ENCODE results near the gene AFAP1L1.
"Not testable (repeated sequence)": the region's sequence is repeated elsewhere in the genome, so short reads cannot be mapped to it uniquely, and the experiment has no call there.

AFAP1L1 gene

DNA sequence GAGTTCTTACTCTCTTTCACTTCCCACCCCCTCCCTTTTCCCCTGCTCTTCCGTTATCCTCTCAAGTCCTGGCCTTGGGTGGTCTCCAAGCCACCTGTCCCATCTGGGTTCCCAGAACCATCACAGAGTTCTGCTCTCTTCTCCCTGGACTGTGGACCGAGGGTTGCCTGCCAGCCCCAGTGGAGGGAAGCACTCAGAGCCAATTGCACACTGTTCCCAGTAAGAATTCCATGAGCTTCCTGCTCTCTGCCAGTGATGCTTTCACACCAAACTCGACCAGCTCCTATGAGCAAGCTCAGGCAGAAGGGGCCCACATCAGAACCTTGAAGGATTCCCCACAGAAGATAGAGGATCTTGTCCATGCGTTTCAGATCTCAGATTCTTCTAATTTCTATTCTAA is 20.1 kb upstream of the AFAP1L1 start:
- H3K9me3 Mint-ChIP-seq = no peaks in the 10 kb centered on the region
- H3K36me3 Mint-ChIP-seq (ENCODE audit: low read depth) = no peaks in the 10 kb centered on the region
- no peaks in the 10 kb centered on the region for H3K27me3 Mint-ChIP-seq
- no peak overlapping the region for H3K4me3 Mint-ChIP-seq
- H3K4me1 Mint-ChIP-seq (ENCODE audit: low read depth) = no peaks in the 10 kb centered on the region
- H3K27ac Mint-ChIP-seq = no peak overlapping the region

DNA sequence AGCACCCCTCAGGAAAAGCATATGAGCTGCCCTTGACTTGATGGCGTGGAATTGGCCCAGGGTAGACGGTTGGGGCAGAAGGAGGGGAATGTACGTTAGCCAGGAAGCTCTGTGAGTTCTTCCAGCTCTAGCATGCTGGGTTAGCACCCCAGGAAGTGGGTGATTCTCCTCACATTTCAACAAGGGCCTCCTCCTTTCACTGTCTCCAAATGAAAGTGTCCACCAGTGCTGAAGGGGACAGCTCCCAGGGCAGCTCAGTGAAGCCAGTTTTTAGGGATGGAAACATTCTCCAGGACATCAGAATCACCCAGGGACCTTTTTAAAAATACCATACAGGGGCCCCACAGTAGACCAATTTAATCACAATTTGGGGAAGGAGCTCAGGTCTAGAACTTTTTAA is 17.2 kb upstream of the AFAP1L1 start:
- no peaks in the 10 kb centered on the region for H3K4me1 Mint-ChIP-seq (ENCODE audit: low read depth)
- H3K9me3 Mint-ChIP-seq = no peaks in the 10 kb centered on the region
- H3K27me3 Mint-ChIP-seq = no peaks in the 10 kb centered on the region
- no peaks in the 10 kb centered on the region for H3K36me3 Mint-ChIP-seq (ENCODE audit: low read depth)
- H3K4me3 Mint-ChIP-seq = no peak overlapping the region
- no peak overlapping the region for H3K27ac Mint-ChIP-seq

DNA sequence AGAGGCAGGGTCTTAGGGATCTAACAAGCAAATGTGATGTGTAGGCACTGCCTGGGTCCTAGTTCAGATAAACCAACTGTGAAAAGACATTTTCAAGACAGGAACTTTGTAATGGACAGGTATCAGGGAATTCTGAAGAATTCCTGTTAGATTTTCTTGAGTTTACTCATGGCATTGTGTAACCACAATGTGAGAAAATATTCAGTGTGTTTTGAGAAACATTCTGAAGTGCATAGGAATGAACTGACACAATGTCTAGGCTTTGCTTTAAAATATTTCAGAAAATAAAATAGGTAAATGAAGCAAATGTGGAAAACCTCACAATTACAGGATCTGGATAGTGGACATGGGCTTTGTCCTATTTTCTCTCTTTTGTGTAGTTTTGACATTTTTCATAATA is 15.2 kb upstream of the AFAP1L1 start:
- Mint-ChIP-seq H3K27me3 (no peaks in the 10 kb centered on the region), H3K27ac (no peak overlapping the region), H3K9me3 (no peaks in the 10 kb centered on the region), H3K4me3 (no peak overlapping the region), H3K4me1 (ENCODE audit: low read depth) (no peaks in the 10 kb centered on the region), H3K36me3 (ENCODE audit: low read depth) (no peaks in the 10 kb centered on the region)

DNA sequence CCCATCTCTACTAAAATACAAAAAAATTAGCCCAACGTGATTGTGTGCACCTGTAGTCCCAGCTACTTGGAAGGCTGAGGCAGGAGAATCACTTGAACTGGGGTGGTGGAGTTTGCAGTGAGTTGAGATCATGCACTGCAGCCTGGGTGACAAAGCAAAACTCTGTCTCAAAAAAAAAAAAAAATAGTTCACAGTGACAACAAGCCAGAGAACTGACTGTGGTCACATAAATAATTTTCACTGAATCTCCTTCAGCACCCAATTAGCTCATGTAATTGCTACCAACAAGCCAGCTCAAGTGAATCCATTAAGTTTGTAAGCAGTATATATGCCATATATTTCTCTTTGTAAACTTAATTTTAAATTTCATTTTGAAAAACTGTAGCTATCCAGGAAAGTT is 14.5 kb upstream of the AFAP1L1 start:
- H3K4me3 Mint-ChIP-seq = no peak overlapping the region
- H3K4me1 Mint-ChIP-seq (ENCODE audit: low read depth) = no peaks in the 10 kb centered on the region
- no peak overlapping the region for H3K27ac Mint-ChIP-seq
- no peaks in the 10 kb centered on the region for H3K36me3 Mint-ChIP-seq (ENCODE audit: low read depth)
- H3K27me3 Mint-ChIP-seq = no peaks in the 10 kb centered on the region
- H3K9me3 Mint-ChIP-seq = no peaks in the 10 kb centered on the region

DNA sequence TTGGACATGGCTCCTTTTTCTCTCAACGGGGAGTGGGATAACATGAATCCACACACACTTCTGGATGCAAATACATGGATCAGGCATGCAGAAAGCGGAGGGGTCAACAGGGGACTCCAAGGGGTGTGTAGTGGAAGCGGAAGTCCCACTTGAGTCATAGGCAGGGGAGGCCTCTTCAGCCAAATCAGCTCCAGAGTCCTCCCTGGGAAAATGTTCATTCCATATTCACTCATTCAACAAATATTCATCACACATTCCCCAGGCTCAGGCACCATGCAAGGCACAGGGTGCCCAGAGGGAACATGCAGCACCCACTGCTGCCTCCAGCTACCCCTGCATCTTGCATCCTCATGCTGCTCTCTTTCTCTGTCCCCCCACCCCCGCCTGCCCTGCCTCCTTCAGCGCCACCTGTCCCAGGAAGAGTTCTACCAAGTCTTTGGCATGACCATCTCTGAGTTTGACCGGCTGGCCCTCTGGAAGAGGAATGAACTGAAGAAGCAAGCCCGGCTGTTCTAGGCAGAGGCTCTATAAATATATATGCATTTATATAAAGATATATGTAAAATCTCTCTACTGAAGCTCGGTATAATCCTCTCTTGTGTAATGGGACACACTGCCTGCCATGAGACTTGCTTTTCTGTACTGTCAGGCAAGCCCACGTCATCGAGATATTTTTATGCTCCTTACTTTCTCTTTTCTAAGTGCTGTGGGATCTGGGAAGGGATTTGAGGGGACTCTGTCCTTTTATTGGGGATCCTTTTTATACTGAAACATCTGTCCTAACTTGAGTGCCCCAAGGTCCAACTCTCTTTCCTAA is 13.6 kb upstream of the AFAP1L1 start:
- H3K27me3 Mint-ChIP-seq = no peaks in the 10 kb centered on the region
- H3K36me3 Mint-ChIP-seq (ENCODE audit: low read depth) = no peaks in the 10 kb centered on the region
- H3K27ac Mint-ChIP-seq = no peak overlapping the region
- no peaks in the 10 kb centered on the region for H3K9me3 Mint-ChIP-seq
- no peaks in the 10 kb centered on the region for H3K4me1 Mint-ChIP-seq (ENCODE audit: low read depth)
- no peak overlapping the region for H3K4me3 Mint-ChIP-seq

DNA sequence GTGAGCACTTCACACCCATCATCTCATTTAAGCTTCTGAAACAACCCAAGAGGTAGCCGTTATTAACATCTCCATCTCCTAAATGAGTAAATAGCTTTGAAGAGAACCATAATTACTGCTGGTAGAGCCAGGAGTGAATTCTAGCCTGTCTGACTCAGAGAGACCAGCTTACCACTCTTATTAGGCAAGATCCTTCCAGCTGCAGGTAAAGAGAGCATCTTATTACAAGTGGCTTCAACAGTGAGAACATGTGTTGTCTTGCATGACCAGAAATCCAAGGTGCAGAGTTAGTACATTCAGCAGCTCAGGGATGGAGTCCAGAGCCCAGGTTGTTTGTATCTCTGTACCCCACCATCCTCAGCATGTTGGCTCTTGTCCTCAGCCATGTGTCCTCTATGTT is 10.9 kb upstream of the AFAP1L1 start:
- Mint-ChIP-seq H3K36me3 (ENCODE audit: low read depth) (no peaks in the 10 kb centered on the region), H3K27me3 (no peaks in the 10 kb centered on the region), H3K4me1 (ENCODE audit: low read depth) (peaks cover 7% of the 10 kb centered on the region), H3K4me3 (no peak overlapping the region), H3K27ac (no peak overlapping the region), H3K9me3 (no peaks in the 10 kb centered on the region)

DNA sequence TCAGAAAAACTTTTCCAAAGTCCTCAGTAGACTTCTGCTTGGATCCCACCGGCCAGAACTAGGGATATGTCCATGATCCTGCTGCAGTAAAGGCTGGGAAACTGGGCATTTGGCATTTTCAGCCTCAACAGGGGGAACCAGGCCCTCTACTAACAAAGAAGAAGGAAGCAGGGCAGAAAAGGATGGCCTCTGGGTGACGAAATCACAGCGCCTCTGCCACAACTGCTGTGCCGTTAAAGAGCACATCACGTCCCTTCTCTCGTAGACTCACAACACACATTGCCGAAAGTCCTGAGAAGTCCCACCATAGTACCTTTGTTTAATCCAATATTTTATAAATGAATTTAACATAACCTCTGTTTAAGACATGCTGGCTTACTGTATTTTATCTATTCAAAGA is 10.4 kb upstream of the AFAP1L1 start:
- Mint-ChIP-seq H3K4me1 (ENCODE audit: low read depth) (peaks cover 7% of the 10 kb centered on the region), H3K4me3 (no peak overlapping the region), H3K9me3 (no peaks in the 10 kb centered on the region), H3K36me3 (ENCODE audit: low read depth) (no peaks in the 10 kb centered on the region), H3K27ac (no peak overlapping the region), H3K27me3 (no peaks in the 10 kb centered on the region)

DNA sequence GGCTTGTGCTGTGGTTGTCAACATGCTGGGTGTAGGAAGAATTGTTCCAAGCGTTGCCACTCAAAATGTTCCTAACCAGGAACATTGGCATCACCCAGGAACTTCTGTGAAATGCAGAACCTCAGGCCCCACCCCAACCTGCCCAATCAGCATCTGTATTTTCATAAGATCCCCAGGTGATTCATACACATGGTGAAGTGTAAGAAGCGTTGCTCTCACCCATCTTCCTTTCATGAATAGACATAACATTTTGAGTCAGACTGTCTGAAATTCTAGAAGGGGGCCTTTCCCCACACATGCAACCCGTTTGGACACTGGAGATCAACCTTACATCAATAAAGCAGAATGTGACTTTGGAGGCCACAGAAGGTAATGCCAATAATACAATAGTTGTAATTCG is 9.3 kb upstream of the AFAP1L1 start:
- H3K4me1 Mint-ChIP-seq (ENCODE audit: low read depth) = peaks cover 7% of the 10 kb centered on the region
- H3K9me3 Mint-ChIP-seq = no peaks in the 10 kb centered on the region
- H3K36me3 Mint-ChIP-seq (ENCODE audit: low read depth) = no peaks in the 10 kb centered on the region
- H3K27ac Mint-ChIP-seq = no peak overlapping the region
- no peaks in the 10 kb centered on the region for H3K27me3 Mint-ChIP-seq
- H3K4me3 Mint-ChIP-seq = no peak overlapping the region

DNA sequence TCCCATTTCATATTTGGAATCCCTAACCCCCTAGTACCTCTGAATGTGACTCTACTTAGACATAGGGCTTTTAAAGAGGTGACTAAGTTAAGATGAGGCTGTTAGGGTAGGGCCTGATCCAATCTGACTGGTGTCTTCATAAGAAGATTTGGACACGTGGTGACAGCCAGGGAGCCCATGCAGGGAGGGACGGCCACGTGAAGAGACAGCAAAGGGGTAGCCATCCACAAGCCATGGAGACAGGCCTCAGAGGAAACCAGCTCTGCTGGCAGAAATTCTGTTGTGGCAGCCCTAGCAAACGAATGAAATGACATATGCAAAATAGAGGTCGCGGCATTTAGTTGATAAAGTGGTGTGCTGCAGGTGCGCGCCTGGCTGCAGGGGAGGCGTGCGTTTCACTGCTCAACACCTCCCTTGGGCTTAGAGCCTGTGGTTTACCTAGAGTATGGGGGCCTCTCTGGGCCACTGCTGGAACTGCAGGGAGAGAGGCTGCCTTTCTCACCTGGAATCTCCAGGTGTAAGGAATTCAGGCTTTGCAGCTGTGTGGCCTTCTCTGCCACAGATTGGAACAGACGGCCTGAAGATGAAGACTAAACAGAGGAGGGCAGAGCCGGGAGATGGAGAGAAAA is 7.1 kb upstream of the AFAP1L1 start:
- no peak overlapping the region for H3K4me3 Mint-ChIP-seq
- peaks cover 5% of the 10 kb centered on the region for H3K9me3 Mint-ChIP-seq
- peaks cover 3% of the 10 kb centered on the region for H3K27me3 Mint-ChIP-seq
- no peak overlapping the region for H3K27ac Mint-ChIP-seq
- H3K36me3 Mint-ChIP-seq (ENCODE audit: low read depth) = no peaks in the 10 kb centered on the region
- peaks cover 7% of the 10 kb centered on the region for H3K4me1 Mint-ChIP-seq (ENCODE audit: low read depth)

DNA sequence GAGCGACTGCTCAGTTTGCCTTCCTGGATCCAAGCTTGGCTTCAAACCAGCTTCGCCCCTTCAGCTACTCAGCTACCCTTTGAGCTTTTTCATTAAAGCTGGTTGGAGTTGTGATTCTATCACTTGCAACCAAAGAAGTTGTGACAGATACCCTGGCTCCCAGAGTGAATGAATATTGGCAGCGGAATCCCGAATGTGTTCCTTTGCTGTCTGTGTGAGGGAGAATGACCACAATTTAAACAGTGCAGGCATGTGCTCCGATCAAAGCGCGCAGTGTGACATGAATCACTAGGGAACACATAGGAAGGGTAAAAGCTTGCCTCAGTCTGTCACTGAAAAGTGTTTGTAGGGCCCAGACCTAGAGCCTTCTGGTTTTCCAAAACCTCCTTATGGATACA is 6.6 kb upstream of the AFAP1L1 start:
- H3K36me3 Mint-ChIP-seq (ENCODE audit: low read depth) = no peaks in the 10 kb centered on the region
- no peak overlapping the region for H3K27ac Mint-ChIP-seq
- peaks cover 7% of the 10 kb centered on the region for H3K4me1 Mint-ChIP-seq (ENCODE audit: low read depth)
- H3K27me3 Mint-ChIP-seq = peaks cover 3% of the 10 kb centered on the region
- no peak overlapping the region for H3K4me3 Mint-ChIP-seq
- H3K9me3 Mint-ChIP-seq = peaks cover 5% of the 10 kb centered on the region

DNA sequence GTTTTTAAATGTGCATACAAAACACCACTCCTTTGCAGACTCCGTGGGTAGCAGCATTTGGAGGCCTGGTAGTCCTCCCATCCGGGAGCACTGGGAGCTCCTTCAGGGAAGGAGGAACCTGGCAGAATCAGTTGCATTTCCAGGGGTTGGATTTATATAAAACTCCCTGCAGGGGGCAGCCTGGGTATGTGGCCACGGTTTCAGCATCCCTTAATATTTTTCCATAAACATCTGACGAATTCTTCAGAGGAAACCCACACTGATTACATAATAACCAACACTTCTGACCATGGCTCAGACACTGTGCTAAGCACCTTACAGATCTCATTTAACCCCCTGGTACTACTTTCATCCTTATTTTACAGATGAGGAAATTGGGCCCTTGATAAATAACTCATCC is 6.1 kb upstream of the AFAP1L1 start:
- no peak overlapping the region for H3K27ac Mint-ChIP-seq
- H3K4me3 Mint-ChIP-seq = no peak overlapping the region
- peaks cover 5% of the 10 kb centered on the region for H3K9me3 Mint-ChIP-seq
- H3K4me1 Mint-ChIP-seq (ENCODE audit: low read depth) = peaks cover 7% of the 10 kb centered on the region
- peaks cover 5% of the 10 kb centered on the region for H3K27me3 Mint-ChIP-seq
- no peaks in the 10 kb centered on the region for H3K36me3 Mint-ChIP-seq (ENCODE audit: low read depth)

DNA sequence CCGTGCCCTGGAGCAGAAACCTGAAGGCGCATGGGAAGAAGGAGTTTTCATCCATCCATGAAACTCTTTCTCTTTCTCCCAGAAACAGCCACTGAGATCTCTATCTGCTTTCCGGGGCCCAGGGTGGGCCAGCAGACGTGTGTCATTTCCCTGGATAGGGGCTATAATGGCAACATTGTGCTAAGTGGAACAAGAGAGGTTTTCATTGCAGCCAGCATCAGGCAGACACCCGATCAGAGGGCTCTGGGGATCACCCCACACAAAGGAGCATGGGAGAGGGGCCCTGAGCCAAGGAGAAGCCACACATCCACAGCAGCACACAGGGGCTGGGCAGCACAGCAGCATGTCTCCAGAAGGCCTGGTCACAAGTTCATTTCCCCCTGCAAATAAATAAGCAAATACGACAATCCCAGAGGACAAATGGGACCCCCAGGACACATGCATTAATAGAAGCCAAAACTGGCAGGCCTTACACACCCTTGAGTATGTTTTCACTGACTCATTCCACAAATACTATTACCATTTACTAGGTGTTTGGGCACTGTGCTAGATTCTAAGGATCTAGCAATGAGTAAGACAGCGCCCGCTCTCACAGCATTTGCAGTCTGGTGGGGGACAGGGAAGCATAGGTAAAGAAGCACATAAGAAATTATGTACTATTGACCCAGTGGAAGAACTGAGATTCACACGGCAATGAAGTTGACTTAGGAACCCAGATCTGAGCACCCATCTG is 4.3 kb upstream of the AFAP1L1 start:
- Mint-ChIP-seq H3K4me1 (ENCODE audit: low read depth) (peaks cover 13% of the 10 kb centered on the region), H3K27me3 (peaks cover 19% of the 10 kb centered on the region), H3K27ac (no peak overlapping the region), H3K4me3 (no peak overlapping the region), H3K9me3 (peaks cover 5% of the 10 kb centered on the region), H3K36me3 (ENCODE audit: low read depth) (no peaks in the 10 kb centered on the region)

DNA sequence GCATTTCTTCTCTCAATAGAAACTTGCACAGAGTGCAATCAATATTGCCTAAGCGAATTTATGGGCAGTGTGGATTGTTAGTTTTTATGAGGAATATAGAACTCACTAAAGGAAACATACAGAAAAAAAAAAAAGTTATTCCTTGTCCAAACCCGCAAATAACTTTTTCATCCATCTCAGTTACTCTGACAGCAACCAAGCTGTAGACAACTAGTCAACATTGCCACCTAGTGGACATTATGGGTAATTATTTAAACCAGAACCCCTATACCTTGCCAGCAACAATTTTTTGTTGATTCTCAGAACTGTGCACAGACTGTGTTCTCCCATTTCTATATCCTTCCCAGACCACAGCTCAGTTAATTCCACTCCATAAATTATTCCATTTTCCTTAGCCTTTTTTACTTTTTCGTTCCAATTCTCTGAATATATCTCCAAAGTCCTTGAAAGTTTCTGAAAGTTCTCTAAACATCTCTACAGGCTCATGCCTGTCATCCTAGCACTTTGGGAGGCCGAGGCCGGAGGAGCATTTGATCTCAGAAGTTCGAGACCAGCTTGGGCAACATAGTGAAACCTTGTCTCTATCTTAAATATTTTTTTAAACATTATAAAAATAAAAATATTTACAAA is 2.6 kb upstream of the AFAP1L1 start:
- Mint-ChIP-seq H3K4me3 (no peak overlapping the region), H3K4me1 (ENCODE audit: low read depth) (peaks cover 15% of the 10 kb centered on the region), H3K9me3 (peaks cover 5% of the 10 kb centered on the region), H3K27me3 (peaks cover 30% of the 10 kb centered on the region), H3K27ac (no peak overlapping the region), H3K36me3 (ENCODE audit: low read depth) (no peaks in the 10 kb centered on the region)

DNA sequence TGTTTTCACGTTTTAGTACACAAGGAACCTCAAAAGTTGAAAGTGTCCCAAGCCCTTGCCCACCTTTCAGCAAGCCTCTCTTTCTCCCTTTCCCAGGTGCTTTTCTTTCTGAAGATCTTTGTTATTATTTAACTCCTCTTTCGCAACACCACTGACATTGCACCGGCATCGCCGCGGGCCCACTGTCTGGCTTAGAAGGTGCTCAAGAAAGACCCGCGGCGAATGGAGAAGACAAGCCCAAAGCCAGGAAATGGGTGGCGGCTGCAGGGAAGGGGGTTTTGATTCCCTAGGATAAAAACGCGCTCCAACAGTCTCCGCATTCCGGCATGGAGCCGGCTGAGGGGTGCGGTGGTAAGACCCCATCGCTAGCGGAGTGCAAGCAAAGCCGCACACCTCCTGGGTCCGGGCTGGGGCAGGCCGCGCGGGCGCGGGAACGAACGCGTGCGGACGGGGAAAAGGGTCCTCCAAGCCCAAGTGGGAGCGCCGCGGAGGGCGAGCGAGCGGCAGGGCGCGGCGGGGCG is 404 bp upstream of the AFAP1L1 start:
- Mint-ChIP-seq H3K36me3 (ENCODE audit: low read depth) (no peaks in the 10 kb centered on the region), H3K27me3 (peaks cover 31% of the 10 kb centered on the region), H3K4me1 (ENCODE audit: low read depth) (peaks cover 8% of the 10 kb centered on the region), H3K9me3 (peaks cover 5% of the 10 kb centered on the region), H3K27ac (no peak overlapping the region), H3K4me3 (peak overlapping the region; percentile 45)

DNA sequence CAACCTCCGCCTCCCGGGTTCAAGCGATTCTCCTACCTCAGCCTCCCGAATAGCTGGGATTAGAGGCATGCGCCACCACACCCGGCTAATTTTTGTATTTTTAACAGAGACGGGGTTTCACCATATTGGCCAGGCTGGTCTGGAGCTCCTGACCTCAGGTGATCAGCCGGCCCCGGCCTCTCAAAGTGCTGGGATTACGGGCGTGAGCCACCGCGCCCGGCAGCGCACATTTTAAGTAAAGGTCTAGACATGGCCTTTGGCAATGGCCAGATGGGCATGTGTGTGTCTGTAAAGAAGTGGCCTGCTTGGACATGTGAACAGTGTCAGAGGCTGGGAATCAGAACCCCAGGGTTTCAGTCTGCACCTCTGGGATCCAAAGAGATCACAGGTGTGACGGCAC is 1.1 kb downstream of the AFAP1L1 start:
- H3K27me3 Mint-ChIP-seq = peaks cover 34% of the 10 kb centered on the region
- not testable (repeated sequence) for H3K9me3 Mint-ChIP-seq; H3K36me3 Mint-ChIP-seq (ENCODE audit: low read depth); H3K4me3 Mint-ChIP-seq; H3K4me1 Mint-ChIP-seq (ENCODE audit: low read depth); H3K27ac Mint-ChIP-seq

Measured in stimulated activated naive CD8-positive, alpha-beta T cell treated with anti-CD3 and anti-CD28 coated beads, Interleukin-15, Interleukin-2, amounts not matched to agents 100 ng/mL and 50 ng/mL, for 24 hours (primary cell).